OCI-LY3 (cell line): ENCODE measurements around the gene PET100.

Experiments used
- EZH2phosphoT487 ChIP-seq: fragments of 200-600 bp; shearing (Covaris generic); IDR thresholded peaks from 2 replicates; pipeline ENCODE4 v1.6.1; 2018; ENCODE audit warnings: antibody characterized with exemption, mixed run types, low read depth
- TF ChIP-seq, protein P1 (sequence below): fragments of 200-600, 300-600 bp; sonication (generic); IDR thresholded peaks from 2 replicates; pipeline ENCODE4 v1.5.1; 2014; ENCODE audit warnings: antibody characterized with exemption, low read length, low read depth

DNA sequence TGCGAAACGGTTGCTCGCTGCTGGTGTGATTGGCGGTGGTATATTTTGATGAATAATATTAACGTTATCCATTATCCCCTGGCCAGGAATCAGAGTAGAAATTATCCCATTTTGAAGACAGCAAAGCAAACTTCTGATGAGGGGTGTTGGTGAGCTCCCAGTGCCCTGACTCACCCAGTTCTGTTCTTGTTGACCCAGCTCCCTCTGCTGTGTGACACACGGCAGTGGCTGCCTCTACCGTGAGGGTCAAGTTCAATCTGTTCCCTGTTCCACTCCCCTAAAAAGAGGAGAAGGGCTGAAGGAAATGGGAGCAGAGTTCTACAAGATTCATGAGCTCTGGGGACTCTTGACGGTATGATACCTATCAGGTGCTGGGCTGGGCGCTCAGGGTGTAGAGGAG is 31.9 kb upstream of the PET100 start:
- TF ChIP-seq, protein P1, sequence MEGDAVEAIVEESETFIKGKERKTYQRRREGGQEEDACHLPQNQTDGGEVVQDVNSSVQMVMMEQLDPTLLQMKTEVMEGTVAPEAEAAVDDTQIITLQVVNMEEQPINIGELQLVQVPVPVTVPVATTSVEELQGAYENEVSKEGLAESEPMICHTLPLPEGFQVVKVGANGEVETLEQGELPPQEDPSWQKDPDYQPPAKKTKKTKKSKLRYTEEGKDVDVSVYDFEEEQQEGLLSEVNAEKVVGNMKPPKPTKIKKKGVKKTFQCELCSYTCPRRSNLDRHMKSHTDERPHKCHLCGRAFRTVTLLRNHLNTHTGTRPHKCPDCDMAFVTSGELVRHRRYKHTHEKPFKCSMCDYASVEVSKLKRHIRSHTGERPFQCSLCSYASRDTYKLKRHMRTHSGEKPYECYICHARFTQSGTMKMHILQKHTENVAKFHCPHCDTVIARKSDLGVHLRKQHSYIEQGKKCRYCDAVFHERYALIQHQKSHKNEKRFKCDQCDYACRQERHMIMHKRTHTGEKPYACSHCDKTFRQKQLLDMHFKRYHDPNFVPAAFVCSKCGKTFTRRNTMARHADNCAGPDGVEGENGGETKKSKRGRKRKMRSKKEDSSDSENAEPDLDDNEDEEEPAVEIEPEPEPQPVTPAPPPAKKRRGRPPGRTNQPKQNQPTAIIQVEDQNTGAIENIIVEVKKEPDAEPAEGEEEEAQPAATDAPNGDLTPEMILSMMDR: no peak
- TF ChIP-seq EZH2phosphoT487: no peak
